Activated T-helper 1 cell treated with anti-CD3 and anti-CD28 coated beads, Interleukin-2, amount 50 U/mL, for 16 hours (primary cell): ENCODE results near the gene INVS.
A peak's percentile ranks its signal among the peaks of the same experiment; 100 is the strongest.
"Not testable (repeated sequence)": the region's sequence is repeated elsewhere in the genome, so short reads cannot be mapped to it uniquely, and the experiment has no call there.

ENCODE experiments used
- DNase-seq, 2 donors: peaks; one replicate each; pipeline ENCODE4 v3.0.0-alpha.2; 2020; ENCODE audit warnings: low read depth in 1 of 2, low spot score in 1 of 2

Gene INVS

DNA sequence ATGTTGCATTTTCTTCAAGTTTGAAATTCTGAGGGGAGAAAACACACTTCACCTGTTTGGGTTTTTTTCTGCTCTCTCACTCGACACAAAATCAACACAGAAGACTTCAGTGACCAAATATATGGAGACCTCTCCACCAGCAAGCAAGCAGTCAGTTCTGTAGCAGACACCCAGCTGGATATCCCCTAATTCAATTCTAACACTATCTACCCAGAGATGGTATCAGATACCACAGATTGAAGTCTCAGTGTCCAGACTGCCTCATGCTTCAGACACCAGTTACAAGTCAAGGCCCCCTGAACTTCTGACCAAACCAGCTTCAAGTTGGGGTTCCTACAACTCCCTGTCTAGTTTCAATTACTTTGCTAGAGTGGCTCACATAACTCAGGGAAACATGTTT lies 97.8 kb downstream of the INVS start:
- DNase-seq = no peak

- no peak for DNase-seq
These were observed 98.5 kb downstream of the INVS start for GRCh38 chr9:100197553-100197952.

DNA sequence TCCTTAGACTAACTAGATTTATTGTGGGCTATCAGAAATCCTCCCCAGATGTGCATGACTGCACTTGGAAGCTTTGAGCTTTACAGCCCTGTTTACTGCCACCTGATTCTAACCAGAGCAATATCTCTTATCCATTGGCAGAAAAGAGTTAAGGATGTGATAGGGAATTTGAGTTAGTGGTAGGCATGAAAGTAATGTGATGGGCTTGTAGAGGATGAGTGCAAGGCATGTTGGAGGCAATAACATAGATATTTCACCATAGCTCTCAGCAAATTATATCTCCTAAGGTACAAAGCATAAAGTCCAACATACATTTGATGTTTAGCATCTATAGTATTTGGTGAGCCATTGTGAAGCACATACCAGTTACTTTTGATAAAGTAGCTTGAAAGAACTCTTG lies 103.8 kb downstream of the INVS start:
- DNase-seq = no peak

DNA sequence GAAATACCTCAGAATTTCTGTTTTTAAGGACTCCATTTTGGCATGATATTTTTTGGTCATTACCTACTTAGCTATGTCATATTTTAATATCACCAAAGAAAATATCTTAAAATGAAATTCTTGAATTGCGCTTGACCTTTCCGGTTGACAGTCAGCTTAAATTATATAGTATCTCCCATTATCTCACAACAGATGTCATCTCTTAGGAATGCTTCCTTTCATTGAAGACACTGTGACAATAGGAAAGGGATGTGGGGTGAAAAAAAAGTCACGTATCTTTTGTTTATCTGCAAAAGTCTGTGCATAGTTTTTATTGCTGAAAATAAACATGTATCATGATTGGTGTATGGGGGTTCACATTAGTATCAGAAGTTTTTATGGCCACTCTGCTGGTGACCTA lies 105.8 kb downstream of the INVS start:
- no peak for DNase-seq

DNA sequence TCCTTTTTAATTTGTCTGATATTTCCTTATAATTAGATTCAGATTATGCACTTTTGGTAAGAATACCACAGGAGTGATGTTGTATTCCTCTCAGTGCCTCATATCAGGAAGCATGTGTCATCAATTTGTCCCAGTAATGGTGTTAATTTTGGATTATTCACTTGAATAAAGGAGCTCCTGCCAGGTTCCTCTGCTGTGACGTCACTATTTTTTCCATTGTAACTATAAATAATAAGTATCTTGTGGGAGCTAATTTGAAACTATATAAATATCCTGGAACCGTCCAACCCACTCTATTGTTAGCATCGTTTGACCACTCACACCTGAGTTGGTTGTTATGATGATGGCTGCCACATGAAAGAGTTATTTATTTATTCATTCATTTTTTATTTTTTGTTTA lies 107.9 kb downstream of the INVS start:
- no peak for DNase-seq

DNA sequence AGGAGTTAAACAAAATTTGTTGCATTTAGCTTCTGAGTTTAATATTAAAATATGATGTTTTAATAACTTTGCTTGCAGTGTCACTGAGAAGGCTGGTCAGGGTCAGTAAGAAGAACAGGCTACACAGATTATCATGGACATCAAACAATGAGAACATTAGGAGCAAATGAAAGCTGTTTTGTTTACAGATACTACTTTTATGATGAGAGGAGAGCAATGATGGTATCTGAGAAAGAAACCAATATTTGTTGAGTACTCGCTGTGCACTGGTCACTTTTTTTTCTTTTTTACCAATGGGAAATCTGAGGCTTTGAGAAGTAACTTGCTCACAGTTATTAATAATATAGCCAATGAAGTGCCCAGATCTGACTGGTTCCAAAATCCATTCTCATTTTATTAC lies 109.6 kb downstream of the INVS start:
- no peak for DNase-seq

DNA sequence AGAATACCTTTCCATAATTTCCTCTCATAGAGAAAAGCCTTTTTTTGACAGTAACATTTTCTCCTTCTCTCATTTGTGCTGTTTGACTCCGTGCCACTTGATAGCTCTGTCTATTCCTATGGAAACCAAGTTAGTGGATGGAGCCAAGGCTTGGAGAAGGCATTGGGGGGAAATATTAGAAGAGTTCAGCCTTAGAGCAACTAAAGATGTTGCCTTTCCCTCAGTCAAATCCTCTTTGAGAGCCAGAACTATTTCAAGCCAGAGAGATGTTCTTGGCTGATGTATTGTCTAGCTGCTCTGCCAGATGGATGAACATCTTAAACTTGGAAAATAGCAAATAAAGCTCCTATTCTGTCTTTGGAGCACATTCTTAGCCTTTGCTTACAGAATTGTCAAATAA lies 112.4 kb downstream of the INVS start:
- no peak for DNase-seq

GRCh38 chr9:100213730-100214477 lies 114.9 kb downstream of the INVS start:
- no peak for DNase-seq

DNA sequence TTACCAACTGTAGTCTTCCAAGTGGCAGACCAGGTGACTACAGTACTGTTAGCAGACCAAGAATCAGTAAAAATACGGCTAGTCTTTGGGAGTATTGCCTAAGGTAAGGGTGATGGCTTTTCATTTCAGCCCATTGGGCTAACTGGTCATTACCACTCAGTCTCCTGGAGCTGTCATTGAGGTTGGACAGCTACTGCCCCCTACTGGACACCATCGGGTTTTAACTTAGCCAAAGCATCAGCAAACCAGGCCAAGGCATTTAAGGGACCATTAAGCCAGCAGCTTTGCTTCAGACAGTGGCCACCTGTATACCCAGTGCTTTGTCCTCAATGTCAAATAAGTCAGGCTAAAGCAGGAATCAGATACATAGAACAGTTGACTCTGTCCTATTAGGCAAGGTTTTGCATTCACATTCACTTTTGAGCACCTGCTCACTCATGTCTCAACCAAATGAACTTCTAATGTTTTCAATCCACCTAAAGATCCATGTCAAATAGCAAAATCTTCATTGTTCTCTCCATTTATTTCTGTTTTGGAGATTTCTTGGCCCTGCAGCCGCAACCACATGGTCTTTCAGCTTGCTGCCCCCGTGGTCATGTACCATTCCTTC lies 117.2 kb downstream of the INVS start:
- DNase-seq = peak; percentile 10 to 23

GRCh38 chr9:100217536-100217935 lies 118.5 kb downstream of the INVS start:
- DNase-seq = no peak

- no peak for DNase-seq
These were observed 120.3 kb downstream of the INVS start for GRCh38 chr9:100219347-100219746.

DNA sequence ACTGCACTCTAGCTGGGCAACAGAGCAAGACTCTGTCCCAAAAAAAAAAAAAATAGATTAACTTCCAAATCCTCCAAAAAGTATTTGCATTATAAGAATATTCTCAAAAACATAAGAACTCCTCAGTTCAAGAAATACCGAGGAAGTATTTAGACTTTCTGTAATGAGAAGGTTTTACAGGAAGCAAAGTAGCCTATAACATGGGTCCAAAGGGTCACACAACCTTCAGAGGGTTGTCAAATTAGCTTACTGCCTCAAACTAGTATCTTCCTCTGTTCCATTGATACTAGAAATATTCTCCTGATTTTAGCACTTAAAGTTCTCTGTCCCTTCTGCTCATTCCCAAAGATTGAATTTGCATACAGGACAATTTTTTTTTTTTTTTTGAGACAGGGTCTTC lies 121.9 kb downstream of the INVS start:
- no peak for DNase-seq

- no peak for DNase-seq
These were observed 122.5 kb downstream of the INVS start for GRCh38 chr9:100221538-100221937.

- no peak for DNase-seq
These were observed 123.6 kb downstream of the INVS start for GRCh38 chr9:100222674-100223073.

- DNase-seq = no peak
These were observed 128.6 kb downstream of the INVS start for GRCh38 chr9:100227636-100228035.

DNA sequence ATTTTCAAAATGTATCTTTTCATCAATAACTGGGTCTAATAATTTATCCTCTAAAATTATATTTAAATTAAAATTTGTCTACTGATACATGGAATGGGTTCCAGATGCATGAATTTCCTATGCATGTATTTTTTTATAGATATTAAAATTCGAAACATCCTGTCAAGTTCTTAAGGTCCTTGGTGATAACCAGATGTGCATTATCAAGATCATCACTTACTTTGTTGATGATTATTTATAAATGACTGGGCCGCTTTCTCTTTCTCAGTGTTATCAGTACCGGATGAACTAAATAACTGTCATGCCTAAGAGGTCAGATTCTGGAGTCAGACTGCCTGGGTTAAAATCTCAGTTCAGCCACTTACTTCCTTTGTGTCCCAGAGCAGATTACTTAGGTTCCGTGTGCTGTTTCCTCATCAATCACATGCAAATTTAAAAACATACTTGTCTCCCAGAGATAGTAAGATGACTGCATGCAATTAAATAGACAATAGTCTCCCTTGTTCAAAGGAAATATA lies 129.4 kb downstream of the INVS start:
- DNase-seq = no peak

- DNase-seq = no peak
These were observed 130.1 kb downstream of the INVS start for GRCh38 chr9:100229136-100229535.

DNA sequence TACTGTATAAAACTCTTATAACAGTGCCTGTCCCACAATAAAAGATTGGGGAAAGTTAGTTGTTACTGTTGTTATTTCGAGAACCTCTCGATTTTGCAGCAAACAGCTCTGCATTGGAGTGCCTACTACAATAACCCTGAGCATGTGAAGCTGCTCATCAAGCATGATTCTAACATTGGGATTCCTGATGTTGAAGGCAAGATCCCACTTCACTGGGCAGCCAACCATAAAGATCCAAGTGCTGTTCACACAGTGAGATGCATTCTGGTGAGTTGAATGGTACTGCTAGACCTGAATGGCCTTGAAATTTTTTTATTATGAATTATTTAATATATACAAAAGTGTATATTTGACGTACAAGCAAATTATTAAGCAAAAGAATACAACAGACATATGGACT lies 130.5 kb downstream of the INVS start:
- DNase-seq = no peak

GRCh38 chr9:100236986-100237385 lies 137.9 kb downstream of the INVS start:
- not testable (repeated sequence) for DNase-seq

GRCh38 chr9:100240512-100240911 lies 141.5 kb downstream of the INVS start:
- no peak for DNase-seq

DNA sequence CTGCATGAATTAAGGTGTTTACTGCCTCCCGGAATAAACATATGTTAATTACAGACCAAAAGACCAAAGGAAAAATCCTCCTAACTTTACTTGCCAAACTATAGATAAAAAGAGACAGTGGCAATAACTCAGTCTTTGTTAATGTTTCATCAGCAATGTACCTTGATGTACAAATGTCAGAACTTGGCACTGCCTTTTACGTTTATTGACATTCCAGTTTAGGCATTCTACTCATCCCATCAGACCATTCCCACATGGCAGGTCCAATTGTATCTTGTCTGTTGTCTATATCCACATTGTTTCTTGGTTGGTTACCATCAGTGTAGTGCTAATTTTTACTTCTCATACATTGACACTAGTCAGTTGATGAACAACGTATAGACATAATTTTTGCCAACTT lies 168.2 kb downstream of the INVS start:
- DNase-seq = no peak

GRCh38 chr9:100268271-100268670 lies 169.2 kb downstream of the INVS start:
- DNase-seq = no peak

DNA sequence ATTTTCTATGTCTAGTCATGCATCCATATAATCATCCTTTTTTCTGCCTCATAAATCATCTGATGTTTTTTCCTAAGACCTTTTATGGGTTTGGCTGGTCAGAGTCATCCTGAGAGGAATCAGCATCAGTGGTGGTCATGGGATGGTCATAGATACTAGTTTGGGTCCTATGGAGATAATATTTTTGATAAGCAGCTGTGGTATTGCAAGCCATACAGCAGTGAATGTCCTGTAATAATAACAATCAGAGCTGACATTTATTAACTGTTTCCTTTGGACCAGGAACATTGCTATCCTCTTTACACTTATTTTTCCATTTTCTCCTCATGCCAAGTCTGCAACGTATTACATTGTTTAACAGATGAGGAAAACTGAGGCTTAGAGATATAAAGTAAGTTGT lies 170.6 kb downstream of the INVS start:
- DNase-seq = no peak
